ENCODE data around the gene ATG16L2.
A peak's percentile ranks its signal among the peaks of the same experiment; 100 is the strongest.
"Not testable (repeated sequence)": the region's sequence is repeated elsewhere in the genome, so short reads cannot be mapped to it uniquely, and the experiment has no call there.

ATG16L2 gene

DNA sequence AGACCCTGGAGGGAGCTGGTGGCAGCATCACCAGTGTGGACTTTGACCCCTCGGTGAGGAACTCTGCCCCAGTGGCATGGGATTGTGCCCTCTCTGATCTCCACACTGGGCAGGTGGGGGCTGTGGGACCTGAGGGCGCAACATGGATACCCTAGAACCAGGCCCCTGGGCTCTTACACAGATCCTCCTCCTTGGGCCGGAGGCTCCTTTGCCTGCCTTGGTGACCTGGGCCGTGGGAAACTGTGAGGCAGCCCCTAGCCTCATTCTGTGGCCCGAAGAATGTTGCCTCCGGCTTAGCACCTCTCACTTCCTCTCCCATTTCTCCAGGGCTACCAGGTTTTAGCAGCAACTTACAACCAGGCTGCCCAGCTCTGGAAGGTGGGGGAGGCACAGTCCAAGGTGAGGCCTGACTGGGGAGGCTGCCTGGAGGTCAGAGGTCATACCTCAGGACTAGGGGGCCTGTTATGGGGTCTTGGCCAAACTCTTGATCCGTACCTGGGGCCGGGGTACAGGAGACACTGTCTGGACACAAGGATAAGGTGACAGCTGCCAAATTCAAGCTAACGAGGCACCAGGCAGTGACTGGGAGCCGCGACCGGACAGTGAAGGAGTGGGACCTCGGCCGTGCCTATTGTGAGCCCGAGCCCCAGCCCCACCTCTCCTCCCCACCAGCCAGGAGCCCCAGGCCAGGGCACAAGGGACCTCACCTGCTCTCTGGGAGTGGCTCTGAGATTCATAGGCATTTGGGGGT lies 12.2 kb downstream of the ATG16L2 start:
- DNase-seq (ENCODE audit: low spot score): no peak

DNA sequence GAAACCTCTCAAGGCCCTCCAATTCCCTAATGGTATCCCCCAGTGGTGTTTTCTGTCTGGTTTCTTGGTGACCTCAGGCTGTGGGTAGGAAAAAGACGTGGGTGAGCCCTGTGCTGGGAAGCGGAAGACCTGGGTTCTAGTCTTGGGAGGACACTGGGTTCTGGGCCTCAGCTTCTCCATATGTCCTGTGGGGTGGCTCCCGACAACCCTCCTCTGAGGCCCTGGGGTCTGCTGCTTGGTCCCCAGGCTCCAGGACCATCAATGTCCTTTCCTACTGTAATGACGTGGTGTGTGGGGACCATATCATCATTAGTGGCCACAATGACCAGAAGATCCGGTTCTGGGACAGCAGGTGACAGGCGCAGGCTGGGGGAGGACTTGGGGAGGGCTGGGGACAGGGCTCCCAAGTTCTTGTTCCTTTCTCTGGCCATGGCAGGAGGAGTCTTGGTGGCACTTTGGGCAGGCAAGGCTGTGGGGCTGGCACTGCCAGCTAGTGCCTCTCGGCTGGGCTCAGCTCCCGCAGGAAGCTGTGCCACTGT lies 12.8 kb downstream of the ATG16L2 start:
- no peak for DNase-seq (ENCODE audit: low spot score)

DNA sequence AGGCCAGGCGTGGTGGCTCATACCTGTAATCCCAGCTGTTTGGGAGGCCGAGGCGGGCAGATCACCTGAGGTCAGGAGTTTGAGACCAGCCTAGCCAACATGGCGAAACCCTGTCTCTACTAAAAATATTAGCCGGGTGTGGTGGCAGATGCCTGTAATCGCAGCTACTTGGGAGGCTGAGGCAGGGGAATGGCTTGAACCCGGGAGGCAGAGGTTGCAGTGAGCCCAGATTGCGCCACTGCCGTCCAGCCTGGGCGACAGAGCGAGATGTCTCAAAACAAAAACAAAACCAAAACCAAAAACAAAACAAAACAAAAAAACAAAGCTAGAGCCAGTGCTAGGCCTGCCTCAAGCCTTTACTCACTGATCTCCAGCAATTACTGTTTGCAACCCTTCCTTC lies 13.4 kb downstream of the ATG16L2 start:
- not testable (repeated sequence) for DNase-seq (ENCODE audit: low spot score)

DNA sequence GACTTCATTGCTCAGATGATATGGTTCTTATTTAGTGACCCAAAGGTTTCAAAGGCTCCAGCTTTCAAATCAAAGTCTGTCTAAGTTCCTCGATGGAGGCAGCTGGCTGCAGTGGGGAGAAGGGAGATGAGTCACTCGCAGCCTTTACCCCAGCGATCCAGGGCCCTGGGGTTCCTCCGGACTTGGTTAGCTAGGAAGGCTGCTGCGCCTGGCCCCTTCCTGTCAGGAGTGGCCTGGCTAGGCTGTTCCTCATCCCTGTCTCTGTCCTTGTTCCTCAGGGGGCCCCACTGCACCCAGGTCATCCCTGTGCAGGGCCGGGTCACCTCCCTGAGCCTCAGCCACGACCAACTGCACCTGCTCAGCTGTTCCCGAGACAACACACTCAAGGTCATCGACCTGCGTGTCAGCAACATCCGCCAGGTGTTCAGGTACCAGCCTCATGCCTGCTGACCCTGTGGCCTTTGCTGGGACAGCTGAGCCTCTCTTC lies 13.9 kb downstream of the ATG16L2 start:
- DNase-seq (ENCODE audit: low spot score): no peak

DNA sequence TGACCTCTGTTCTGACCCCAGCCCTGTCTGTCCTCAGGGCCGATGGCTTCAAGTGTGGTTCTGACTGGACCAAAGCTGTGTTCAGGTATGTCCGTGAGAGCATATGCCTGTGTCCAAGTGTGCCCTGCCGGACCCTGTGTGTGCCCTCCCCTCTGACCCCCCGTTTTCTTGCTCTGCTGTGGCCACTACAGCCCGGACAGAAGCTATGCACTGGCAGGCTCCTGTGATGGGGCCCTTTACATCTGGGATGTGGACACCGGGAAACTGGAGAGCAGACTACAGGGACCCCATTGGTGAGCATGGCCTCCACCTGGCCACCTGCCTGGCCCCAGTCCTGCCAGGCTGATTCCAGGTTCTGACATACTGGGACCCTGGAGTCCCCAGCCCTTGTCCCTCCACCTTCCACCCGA lies 14.5 kb downstream of the ATG16L2 start:
- no peak for DNase-seq (ENCODE audit: low spot score)

DNA sequence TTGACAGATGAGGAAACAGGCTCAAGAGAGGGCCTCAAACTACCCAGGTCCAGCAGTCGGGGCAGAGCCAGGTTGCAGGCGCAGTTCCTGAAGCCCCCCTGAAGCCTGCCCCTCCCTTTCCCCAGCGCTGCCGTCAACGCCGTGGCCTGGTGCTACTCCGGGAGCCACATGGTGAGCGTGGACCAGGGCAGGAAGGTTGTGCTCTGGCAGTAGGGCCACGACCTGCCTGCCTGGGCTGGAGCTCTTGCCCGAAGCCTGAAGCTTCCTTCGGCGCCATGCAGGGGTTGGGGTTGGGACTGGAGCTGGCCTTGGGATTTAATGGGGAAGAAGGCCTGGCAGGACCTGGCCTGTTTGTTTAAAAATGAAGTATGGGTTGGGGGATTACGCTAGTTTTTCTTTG lies 15.0 kb downstream of the ATG16L2 start:
- DNase-seq (ENCODE audit: low spot score): no peak

DNA sequence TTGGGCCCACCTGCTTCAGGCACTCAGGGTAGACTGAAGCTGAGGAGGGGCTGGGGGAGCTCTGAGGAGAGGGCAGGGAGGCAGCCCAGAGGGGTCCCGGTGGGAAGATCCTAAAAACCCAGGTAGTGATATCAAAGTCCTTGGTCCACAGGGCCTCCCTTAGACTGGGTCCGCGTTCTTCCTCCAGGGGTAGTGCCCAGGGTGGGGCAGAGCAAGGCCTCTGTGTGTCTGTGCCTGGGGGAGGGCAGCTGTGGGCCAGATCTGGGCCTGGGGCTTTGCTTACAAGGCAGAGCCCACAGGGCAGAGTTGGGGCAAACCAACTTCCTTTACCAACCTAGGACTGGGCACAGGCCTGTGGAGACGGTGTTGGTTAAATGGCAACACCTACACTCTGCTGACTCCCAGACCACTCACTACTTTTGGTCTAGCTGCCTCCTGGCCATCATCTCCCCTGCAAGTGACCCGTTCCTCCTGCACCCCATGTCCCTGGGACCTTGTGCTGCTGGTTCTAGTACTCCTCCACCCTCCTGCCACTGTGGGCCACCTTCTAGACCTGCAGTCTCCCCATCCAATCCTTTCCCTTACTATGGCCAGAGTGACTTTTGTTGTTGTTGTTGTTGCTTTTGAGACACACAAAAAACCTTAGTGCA lies 15.8 kb downstream of the ATG16L2 start:
- no peak for DNase-seq (ENCODE audit: low spot score)

DNA sequence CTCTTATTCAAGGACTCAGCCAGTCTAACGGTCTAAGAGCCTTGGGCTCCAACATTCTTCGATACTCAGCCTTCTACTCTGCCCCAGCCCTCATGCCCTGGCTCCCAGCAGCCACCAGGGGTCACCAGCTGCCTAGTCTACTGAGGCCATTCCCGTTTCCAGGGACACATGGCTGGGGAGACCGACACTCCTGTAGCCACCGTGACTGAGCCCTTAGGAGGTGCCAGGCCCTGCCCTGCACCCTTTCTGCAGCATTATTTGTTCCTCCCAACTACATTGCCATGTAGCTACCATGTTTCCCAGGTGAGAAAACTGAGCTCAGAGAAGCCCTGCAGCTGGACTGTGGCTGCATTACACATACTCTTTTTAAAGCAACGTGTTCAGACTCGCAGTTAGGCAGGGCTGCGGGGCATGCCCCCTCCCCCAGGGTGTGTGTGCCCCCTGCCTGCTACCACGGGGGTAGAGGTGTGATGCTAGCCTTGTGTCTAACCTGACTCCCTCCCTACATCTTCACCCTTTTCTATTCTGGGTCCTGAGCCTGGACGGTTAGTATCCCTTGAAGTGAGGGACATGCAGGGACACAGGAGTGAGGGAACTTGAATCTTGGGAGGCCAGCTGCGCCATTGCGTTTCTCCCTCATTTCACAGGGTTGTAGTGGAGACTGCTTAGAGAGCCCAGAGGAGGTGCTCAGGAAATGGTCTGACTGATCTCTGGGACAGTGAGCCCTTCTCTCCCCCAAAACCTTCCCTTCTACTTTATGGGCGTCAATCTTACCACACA lies 17.5 kb downstream of the ATG16L2 start:
- peak; percentile 52 for DNase-seq (ENCODE audit: low spot score)

DNA sequence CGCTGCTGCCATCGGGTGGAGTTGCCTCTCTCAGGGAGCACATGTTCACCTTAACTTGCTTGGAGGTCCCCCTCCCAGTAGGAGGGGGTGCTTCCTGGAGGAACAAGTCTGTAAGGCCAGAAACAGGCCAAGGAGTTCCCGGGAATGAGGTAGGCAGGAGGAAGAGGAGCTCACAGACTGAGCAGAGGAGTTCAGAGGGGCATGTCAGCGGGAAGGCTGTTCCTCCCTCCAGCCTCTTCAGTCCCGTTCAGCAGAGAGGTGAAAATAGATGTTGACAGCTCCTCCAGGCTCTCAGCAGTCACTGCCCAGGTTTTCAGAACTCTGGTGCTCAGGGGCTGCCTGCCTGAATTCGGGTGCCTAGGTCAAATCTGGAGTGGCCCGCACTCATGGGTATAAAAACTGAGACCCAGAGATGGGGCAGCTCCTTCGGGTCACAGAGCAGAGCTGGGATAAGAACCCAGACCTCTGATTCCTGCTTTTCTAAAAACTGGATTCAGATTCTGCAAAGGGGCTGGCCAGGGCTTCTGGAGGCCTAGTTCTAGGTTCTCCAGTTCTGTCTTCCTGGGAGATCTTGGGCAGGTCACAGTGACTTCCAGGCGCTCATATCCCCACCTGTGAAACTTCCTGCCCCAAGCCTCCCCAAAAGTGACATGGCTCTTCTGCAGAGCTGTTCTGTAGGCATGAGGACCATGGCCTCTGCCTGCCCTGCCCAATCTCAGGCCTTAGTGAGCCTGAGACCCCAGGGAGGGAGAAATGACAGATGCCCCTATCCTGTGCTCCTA lies 18.3 kb downstream of the ATG16L2 start:
- DNase-seq (ENCODE audit: low spot score): no peak

DNA sequence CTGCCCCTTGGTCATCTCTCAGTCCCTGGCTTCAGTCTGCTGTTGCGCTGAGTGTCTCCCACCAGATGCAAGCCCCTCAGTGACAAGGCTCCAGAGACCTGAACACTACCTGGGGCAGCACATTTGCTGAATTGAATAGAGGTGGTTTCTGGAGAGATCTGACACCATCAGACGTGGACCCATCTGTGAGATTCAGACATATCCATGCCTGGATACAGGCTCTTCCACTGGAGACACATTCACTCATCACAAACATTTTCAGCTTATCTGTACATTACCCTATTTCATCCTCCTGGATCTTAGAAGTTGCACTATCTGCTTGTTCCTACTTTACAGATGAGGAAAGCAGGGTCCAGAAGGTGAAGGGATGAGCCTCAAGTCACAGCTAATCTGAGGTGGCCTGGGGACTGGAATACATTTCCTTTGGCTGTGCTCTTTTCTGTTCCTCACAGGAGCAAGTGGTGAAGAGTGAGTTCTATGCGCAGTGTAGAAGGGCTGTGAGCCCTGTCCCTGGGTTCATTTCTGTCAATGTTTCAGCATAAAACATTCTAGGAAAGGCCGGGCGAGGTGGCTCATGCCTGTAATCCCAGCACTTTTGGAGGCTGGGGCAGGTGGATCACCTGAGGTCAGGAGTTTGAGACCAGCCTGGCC lies 19.0 kb downstream of the ATG16L2 start:
- no peak for DNase-seq (ENCODE audit: low spot score)

DNA sequence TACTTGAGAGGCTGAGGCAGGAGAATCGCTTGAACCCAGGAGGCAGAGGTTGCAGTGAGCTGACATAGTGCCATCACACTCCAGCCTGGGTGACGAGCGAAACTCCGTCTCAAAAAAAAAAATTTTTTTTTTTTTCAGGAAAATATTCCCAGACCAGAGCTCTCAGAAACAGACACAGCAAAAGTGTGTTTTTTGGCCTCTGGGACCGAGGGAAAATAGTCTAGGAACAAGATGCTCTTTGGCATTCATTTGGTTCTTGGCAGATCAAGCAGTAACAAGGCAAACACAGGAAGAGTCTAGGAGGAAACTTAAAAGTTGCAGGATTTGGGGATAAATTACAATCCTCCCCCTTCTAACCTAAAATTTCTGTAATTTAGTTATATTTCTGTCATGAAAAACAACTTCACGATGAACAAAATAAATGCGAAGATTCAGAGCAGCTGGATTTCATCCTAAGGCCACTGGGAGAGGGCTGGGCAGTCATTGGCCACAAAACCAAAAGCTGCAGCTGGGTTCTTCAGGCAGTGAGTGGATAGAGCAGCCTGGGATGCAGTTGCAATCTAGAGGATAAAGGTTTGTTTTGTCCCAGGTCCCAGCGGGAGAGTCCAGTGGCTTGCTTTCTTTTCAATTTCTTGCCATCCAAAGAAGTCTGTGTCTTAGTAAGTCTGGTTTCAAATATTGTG lies 19.7 kb downstream of the ATG16L2 start:
- DNase-seq (ENCODE audit: low spot score): no peak

DNA sequence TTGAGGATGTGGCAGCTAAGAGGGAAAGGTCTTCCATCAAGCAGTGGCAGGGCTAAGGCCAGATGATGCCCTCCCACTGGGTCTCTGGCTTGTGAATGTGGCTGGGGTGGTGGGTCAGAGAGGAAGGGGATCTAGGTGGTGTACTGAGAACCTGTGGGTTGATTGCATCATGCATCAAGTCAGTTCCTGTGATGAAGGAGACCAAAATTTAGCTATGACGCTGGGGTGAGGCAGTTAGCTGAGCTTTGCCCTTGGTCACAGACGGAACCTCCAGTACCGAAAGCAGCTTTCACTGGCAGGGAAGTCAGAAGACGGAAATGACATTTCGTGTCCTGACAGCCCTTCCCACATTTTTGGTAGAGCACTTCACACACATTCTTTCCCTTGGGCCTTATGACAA lies 20.7 kb downstream of the ATG16L2 start:
- no peak for DNase-seq (ENCODE audit: low spot score)

DNA sequence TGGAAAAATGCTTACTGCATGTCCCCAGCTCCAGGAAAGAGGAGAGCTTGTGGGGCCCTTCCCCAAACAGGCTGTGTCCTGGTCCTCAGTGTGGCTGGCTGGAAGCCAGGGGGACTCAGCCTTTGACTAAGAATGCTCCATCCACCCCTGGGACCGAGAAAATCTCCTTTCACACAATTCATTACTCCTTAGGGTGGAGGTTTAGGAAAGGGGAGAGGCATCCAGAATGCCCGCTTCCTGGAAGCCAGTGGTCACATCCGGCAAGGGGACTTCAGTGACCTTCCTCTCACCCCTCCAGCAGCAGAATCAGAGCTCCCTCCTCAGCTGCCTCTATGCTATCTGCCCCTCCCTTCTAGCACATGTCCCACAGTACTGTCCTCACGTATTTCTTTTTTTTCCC lies 21.9 kb downstream of the ATG16L2 start:
- DNase-seq (ENCODE audit: low spot score): no peak

DNA sequence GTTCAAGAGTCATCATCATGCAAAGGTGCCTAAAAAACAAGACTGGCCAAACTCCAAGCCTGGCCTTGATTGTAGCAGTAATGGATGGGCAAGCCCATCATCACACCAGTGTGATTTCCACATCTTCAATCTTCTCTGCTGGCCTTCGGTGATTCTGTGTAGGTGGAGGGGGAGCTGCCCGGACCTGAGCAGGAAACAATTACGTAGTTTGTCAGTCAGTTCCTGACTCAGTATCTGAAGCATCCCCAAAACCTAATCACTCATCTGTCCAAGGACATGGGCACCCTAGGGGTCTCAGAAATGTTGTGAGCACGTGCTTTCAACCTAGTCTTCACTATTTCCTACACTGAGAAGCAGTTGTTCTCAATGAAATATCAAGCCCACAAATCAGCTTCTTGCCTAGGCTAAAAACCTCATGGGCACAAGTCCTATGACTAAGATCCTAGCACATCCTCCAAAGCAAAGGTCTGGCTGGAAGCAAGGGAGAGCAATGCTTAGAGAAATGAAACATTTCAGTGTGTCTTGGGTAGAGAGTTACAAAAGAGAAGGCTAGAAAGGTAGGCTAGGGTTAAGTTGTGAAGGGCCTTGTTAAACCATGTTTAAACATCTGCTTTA lies 24.6 kb downstream of the ATG16L2 start:
- DNase-seq (ENCODE audit: low spot score): no peak

DNA sequence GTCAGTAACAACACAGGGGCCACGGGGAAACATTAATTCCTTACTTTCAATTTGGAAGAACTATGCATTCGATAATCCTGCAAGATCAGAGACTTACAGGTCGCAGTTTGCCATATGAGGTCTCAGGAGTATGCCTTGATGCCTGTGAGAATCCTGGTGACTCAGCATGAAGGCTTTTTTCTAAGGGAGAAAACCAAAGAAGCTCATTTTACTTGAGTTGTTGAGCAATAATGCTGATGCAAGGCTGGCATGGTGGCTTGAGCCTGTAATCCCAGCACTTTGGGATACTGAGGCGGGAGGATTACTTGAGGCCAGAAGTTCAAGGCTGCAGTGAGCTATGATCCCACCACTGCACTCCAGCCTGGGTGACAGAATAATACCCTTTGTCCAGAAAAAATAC lies 26.6 kb downstream of the ATG16L2 start:
- DNase-seq (ENCODE audit: low spot score): no peak

DNA sequence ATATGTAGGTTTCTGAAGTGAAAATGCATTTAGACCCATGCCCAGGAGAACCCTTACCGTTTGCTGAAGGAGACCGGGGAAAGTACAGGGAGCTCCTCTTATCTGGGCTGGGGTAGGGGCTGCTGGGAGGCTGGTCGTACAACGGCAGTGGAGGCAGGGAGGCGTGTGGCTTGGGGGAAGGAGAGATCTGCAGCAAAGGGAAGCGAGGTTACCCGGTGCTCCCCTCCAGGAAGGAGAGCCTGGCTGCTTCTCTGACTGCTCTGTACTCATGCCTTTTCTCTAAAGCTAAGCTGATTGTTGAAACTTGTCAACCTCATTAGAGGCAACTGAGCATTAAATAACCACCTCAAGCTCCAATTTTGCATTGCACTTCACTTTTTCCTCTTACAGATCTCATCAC lies 27.2 kb downstream of the ATG16L2 start:
- DNase-seq (ENCODE audit: low spot score): no peak

DNA sequence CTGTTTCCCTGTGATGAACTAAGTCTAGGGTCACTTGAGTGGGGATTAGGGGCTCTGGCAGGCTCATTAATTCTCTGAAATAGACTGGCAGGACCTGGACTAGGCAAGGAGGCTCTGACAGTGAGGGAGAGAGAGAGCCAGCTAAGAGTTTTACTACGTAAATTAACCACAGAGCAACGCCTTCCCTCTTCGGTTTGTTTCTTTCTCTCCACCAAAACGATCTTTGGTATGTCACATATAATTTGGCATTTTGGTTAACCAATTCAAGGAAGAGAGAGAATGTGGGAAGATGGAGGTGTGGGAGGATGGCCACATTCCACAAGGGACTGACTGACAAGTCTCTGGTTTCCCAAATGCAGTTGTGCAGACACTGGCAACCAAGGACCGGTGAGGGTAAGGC lies 27.9 kb downstream of the ATG16L2 start:
- no peak for DNase-seq (ENCODE audit: low spot score)

DNA sequence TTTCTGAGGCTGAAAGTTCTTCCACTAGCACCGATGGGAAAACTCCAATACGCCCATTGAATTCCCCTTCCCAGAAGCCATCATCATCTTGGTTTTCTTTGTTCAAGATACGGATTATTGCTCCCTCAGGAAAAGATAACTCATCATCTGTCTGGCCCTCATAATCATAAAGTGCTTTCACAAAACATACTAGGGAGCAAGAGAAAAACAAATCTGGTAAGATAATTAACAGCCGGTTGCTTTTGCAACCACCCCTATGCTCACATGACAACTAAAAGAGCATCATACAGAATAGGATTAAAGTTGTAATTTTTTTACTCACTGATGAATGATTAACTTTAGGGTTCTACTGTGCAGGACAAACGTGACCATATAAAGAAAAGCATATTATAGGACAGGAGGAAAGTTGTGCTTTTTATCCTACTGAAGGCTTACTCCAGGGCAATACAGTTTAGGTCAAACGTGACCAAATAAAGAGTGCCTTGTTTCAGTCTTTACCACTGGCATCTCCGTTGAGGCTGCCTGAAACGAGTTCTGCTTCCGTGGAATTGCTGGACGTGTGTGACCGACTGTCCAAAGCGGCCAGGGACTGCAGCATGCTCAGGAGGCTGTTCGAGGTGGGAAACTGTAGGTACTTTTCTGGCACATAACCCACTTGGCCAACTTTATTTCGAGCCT lies 28.6 kb downstream of the ATG16L2 start:
- no peak for DNase-seq (ENCODE audit: low spot score)

DNA sequence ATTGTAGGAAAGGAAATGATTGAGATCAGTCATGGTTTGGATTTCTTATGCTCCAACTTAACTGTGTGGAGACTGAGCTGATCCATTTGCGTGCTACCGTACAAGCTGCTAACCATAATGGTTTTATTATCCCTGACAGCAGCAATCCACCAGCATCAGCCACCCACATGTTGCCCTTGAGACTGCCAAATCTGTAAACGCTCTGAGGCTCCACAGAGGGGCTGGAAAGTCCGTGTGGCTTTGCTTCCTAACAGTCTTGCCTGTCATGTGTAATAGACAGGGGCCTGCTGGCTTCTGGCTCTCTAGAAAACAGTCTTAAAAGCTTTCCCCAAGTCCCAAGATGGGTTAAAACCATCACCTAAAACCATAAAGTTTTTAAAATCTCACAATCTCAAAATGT lies 30.1 kb downstream of the ATG16L2 start:
- no peak for DNase-seq (ENCODE audit: low spot score)
